HFFc6 (cell line): ENCODE results near the gene CDH23. TPM values are rescaled to one million over a fixed set of nuclear protein-coding genes. Genes with fewer than 3 reads are reported as not detected.

Experiments used
- DNase-seq: peaks from one replicate; pipeline ENCODE4 v3.0.0-alpha.2; 2018
- H3K27ac Mint-ChIP-seq: 2 replicates; pipeline ENCODE4 v1.8.0; 2020; ENCODE audit warnings: mild to moderate bottlenecking, mixed read lengths
- H3K27me3 Mint-ChIP-seq: 2 replicates; pipeline ENCODE4 v1.8.0; 2021; ENCODE audit warnings: mild to moderate bottlenecking, moderate library complexity, mixed read lengths; ENCODE audit not compliant: insufficient read depth
- H3K36me3 Mint-ChIP-seq: 2 replicates; pipeline ENCODE4 v1.8.0; 2021; ENCODE audit warnings: low read depth, mixed read lengths
- H3K4me1 Mint-ChIP-seq: 2 replicates; pipeline ENCODE4 v1.8.0; 2020; ENCODE audit warnings: low read depth, mixed read lengths
- H3K4me3 Mint-ChIP-seq: 2 replicates; pipeline ENCODE4 v1.8.0; 2020; ENCODE audit warnings: mild to moderate bottlenecking, moderate library complexity, mixed read lengths
- H3K9me3 Mint-ChIP-seq: 2 replicates; pipeline ENCODE4 v1.8.0; 2020; ENCODE audit warnings: mild to moderate bottlenecking, mixed read lengths
- CTCF ChIP-seq: fragments of 200-600 bp; sonication (generic); IDR thresholded peaks from 2 replicates; pipeline ENCODE4 v1.5.0; 2021; ENCODE audit warnings: antibody characterized with exemption, mild to moderate bottlenecking
- total RNA-seq, 6 experiments: library from RNA; stranded (reverse); fragmentation: NEBNext Ultra II Directional; extraction: Animal tissue kit (Norgen Biotek cat#: 25700); gene quantifications; 2 replicates in 1 of 6; 3 replicates in 5 of 6; pipeline ENCODE4 v1.2.3, GENCODE V29; 2021

Gene CDH23
- total RNA-seq, 6 experiments from 2014 or later = 0.02 to 0.11 (median 0.04) TPM; not detected in 2

- Mint-ChIP-seq H3K27me3 (peaks cover 43% of the 10 kb centered on the region), H3K27ac (no peak overlapping the region), H3K4me3 (no peak overlapping the region), H3K9me3 (no peaks in the 10 kb centered on the region), H3K4me1 (no peaks in the 10 kb centered on the region), H3K36me3 (no peaks in the 10 kb centered on the region)
- TF ChIP-seq CTCF = no peak
- DNase-seq = no peak
Measured at GRCh38 chr10:71675295-71675970, 278.7 kb downstream of the CDH23 start.

- Mint-ChIP-seq H3K4me3 (no peak overlapping the region), H3K9me3 (no peaks in the 10 kb centered on the region), H3K36me3 (no peaks in the 10 kb centered on the region), H3K27me3 (peaks cover 56% of the 10 kb centered on the region), H3K27ac (no peak overlapping the region), H3K4me1 (no peaks in the 10 kb centered on the region)
- no peak for TF ChIP-seq CTCF
- DNase-seq = no peak
Measured at GRCh38 chr10:71677261-71677660, 280.5 kb downstream of the CDH23 start.

GRCh38 chr10:71678057-71678805 is 281.5 kb downstream of the CDH23 start:
- TF ChIP-seq CTCF = no peak
- Mint-ChIP-seq H3K36me3 (no peaks in the 10 kb centered on the region), H3K27me3 (peaks cover 54% of the 10 kb centered on the region), H3K27ac (no peak overlapping the region), H3K9me3 (no peaks in the 10 kb centered on the region), H3K4me1 (no peaks in the 10 kb centered on the region), H3K4me3 (no peak overlapping the region)
- DNase-seq = no peak

GRCh38 chr10:71679425-71679824 is 282.7 kb downstream of the CDH23 start:
- no peak for DNase-seq
- Mint-ChIP-seq H3K27ac (no peak overlapping the region), H3K4me3 (no peak overlapping the region), H3K4me1 (no peaks in the 10 kb centered on the region), H3K9me3 (no peaks in the 10 kb centered on the region), H3K36me3 (no peaks in the 10 kb centered on the region), H3K27me3 (peaks cover 58% of the 10 kb centered on the region)
- TF ChIP-seq CTCF = no peak

GRCh38 chr10:71681977-71682376 is 285.3 kb downstream of the CDH23 start:
- TF ChIP-seq CTCF = no peak
- Mint-ChIP-seq H3K4me3 (no peak overlapping the region), H3K27ac (no peak overlapping the region), H3K36me3 (no peaks in the 10 kb centered on the region), H3K9me3 (no peaks in the 10 kb centered on the region), H3K27me3 (peaks cover 60% of the 10 kb centered on the region), H3K4me1 (no peaks in the 10 kb centered on the region)
- DNase-seq = no peak
